Fibroblast of lung (primary cell): Measurements from ENCODE around the gene GAS7.

Source experiments
- EZH2 ChIP-seq: IDR thresholded peaks from 2 replicates; pipeline ENCODE4 v1.5.1; 2012; ENCODE audit warnings: low read length, control low read depth, mild to moderate bottlenecking; ENCODE audit errors: missing control alignments
- TF ChIP-seq, protein P1 (sequence below), 2 donors: IDR thresholded peaks in 1 of 2; conservative IDR thresholded peaks in 1 of 2; 1 replicate in 1 of 2; 2 replicates in 1 of 2; pipeline ENCODE4 v1.5.1; 2011 to 2012; ENCODE audit warnings: low read length in 2 of 2, control low read depth in 1 of 2, inconsistent platforms in 1 of 2, low read depth in 1 of 2, mild to moderate bottlenecking in 1 of 2

- TF ChIP-seq, protein P1, sequence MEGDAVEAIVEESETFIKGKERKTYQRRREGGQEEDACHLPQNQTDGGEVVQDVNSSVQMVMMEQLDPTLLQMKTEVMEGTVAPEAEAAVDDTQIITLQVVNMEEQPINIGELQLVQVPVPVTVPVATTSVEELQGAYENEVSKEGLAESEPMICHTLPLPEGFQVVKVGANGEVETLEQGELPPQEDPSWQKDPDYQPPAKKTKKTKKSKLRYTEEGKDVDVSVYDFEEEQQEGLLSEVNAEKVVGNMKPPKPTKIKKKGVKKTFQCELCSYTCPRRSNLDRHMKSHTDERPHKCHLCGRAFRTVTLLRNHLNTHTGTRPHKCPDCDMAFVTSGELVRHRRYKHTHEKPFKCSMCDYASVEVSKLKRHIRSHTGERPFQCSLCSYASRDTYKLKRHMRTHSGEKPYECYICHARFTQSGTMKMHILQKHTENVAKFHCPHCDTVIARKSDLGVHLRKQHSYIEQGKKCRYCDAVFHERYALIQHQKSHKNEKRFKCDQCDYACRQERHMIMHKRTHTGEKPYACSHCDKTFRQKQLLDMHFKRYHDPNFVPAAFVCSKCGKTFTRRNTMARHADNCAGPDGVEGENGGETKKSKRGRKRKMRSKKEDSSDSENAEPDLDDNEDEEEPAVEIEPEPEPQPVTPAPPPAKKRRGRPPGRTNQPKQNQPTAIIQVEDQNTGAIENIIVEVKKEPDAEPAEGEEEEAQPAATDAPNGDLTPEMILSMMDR (conservative IDR thresholded peaks at IDR 0.05 in 1 of 2, IDR thresholded peaks at IDR 0.05 in 1 of 2; ENCODE audit: low read depth in 1 of 2, low read length in 2 of 2) = no peak
- TF ChIP-seq EZH2 = no peak
These were observed 62.7 kb downstream of the GAS7 start for GRCh38 chr17:10135539-10136257.
